HT1080 (cell line): ENCODE results near the gene SPDEF. TPM values are rescaled to one million over a fixed set of nuclear protein-coding genes. Genes with fewer than 3 reads are reported as not detected.
A peak's percentile ranks its signal among the peaks of the same experiment; 100 is the strongest.

Experiments used
- DNase-seq: peaks from one replicate; pipeline ENCODE4 v3.0.0-alpha.2; 2015; ENCODE audit warnings: low read depth
- total RNA-seq: library from RNA; depleted of rRNA; stranded (reverse); fragments of >200 nt; shearing (Covaris generic); gene quantifications from 2 replicates; pipeline ENCODE4 v1.2.3, GENCODE V29; 2014

Gene SPDEF
- total RNA-seq, 1 experiment from 2014 or later: 0.16 TPM

- DNase-seq: no peak
These were observed 27.9 kb upstream of the SPDEF start for GRCh38 chr6:34583861-34584604.

- DNase-seq: no peak
These were observed 27.3 kb upstream of the SPDEF start for GRCh38 chr6:34583461-34583860.

DNA sequence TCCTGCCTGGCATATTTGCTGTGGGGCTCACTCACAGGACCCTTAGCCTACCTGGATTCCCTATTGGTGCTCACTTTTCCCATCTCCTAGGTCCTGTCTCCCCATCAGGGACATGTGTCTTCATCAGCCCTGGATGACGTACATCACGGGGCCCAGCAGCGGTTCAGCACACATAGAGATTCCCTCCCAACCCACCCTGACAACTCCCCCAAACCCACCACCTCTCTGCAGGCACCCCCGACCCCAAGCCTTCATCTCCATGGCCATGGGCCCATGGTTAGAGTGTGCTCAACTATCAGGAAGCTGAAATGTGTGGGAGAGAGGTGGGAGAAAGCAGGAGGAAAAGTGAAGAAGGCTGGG lies 25.4 kb upstream of the SPDEF start:
- no peak for DNase-seq

- no peak for DNase-seq
These were observed 24.8 kb upstream of the SPDEF start for GRCh38 chr6:34580707-34581560.

DNA sequence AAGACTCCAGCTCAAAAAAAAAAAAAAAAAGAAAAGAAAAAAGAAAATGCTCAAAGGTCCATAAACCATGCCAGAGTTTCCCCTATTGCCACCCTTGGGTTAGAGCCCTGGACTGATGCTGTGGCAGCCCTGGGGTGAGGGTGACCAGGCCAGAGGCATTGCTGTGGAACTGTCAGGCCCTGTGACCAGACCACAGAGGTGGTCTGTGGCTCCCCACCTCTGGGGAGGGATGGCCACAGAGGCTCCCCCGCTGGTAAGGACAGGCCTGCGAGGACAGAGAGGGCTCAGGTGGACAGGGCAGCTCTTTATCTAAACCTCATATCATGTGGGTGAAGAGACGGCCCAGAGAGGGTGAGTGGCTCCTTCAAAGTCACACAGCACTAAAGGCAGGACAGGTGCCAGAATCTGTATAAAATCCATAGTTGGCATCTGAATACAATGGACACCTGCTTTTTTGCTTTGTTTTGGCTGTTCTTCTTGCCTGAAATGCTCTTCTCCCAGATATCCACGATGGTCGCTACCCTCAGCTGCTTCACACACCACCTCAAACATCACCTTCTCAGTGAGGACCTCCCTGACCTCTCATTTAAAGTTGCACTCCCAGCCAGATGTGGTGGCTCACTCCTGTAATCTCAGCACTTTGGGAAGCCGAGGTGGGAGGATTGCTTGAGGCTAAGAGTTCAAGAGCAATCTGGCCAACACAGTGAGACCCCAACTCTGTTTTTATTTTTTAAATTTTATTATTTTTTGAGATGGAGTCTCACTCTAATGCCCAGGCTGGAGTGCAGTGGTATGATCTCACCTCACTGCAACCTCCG lies 22.5 kb upstream of the SPDEF start:
- DNase-seq: no peak

DNA sequence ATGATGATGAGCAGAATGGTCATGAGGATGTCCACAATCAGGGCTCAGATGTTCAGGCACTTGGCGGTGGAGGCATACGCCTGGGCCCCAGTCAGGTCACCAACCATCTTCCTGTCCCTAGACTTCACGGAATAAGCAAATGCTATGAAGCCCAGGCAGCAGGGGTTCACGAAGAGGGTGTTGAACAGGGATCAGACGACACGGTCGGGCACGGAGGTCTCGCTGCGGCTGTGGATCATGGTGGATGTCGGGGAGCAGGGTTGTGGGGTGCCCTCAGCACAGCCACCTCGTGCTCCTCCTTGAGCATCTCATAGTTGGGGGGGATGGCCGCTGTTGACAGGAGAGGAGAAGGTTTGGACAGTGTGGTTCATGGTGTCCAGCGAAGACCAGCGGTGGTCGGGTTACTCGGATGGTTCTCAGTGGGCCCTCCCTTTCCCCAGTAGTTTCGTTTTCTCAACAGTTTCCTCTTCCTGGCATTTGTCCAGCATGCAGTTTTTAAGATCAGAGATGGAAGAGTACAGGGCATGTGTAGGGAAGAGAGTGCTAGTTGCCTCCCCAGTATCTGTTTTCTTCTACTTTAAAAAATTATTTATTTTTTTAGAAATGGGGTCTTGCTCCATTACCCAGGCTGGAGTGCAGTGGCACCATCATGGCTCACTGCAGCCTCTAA lies 20.3 kb upstream of the SPDEF start:
- no peak for DNase-seq

DNA sequence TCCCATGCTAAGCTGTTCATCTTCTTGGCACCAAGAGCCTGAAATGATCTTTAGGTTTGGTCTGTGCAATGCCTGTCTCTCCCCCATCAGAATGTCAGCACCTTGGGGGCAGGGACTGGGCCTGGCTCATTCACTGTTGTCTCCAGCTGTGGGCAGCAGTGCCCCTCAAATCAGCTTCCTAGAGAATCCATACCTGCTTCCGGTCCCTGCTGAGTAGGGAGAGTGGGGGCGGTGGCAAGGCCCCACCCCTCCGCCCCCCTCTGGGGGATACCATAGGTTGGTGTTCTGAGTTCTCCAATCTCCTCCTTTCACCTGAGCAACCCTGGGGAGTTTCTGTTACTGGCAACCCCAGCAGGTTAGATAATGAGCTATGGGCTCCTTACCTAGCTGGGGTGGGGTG lies 19.2 kb upstream of the SPDEF start:
- DNase-seq: no peak

GRCh38 chr6:34574647-34575293 lies 18.6 kb upstream of the SPDEF start:
- no peak for DNase-seq

GRCh38 chr6:34573567-34574183 lies 17.5 kb upstream of the SPDEF start:
- no peak for DNase-seq

DNA sequence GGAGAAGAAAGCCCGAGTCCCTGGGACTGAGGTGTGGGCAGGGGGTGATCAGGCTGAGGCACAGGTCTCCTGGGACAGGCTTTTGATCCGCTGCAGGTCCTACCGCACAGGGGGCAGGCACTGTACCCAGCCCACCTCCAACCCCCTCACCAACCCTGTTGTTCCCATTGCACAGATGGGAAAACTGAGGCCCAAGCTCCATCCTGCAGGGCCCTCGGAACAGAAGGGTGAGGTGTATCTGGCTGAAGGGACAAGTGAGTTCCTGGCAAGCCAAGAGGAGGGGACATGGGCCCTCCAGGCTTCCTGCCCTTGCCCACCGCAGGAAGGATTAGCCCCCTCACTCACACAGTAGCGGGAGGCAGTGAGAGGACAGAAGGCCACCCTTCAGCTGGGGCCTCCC lies 16.5 kb upstream of the SPDEF start:
- DNase-seq: no peak

GRCh38 chr6:34572021-34572420 lies 15.9 kb upstream of the SPDEF start:
- DNase-seq: no peak

DNA sequence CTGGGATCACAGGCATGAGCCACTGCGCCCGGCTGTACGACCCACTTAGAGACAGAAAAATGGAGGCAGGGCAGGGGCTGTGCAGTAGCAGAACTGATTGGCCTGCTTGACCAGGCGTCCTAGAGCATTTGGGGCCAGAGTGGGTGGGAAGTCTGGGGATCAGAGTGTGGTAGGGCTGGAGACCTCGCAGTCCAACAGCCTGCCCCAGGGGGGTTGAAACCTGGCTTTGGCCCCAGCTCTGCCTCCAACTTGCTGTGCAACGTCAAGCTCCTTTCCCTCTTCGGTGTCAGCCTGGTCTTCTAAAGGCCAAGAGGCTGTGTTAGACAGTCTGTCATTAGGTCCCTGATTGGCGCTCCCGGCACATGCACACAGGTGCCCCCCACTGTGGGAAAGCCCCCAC lies 15.3 kb upstream of the SPDEF start:
- no peak for DNase-seq

DNA sequence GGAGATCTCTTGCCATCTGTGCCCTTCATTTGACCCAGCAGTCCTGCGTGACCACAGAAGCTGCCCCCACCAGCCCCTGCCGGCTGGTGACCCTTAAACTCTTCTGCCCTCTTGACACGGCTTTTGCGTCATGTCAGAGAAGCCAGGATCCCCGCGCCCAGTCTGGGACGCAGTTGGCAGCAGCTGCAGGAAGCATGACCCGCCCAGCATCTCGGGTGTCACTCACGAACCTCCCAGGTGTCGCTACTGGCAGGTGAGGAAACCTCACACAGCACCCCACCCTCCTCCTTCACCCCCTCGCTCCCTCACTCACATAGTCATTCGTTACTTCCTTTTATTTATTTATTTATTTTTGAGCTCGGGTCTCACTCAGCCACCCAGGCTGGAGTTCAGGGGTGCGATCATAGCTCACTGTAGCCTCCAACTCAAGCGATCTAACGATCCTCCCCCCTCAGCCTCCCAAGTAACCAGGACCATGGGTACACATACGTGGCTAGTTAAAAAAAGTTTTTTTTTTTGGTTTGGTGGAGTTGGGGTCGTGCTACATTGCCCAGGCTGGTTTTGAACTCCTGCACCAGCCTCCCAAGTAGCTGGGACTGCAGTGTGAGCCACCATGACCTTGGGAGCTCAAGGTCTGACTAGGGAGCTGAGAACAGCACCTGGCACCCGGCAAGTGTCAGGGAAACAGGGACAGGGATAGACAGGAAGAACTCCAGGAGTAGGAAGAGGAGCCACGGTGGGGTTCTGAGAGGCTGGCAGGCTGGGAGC lies 14.1 kb upstream of the SPDEF start:
- DNase-seq: no peak

DNA sequence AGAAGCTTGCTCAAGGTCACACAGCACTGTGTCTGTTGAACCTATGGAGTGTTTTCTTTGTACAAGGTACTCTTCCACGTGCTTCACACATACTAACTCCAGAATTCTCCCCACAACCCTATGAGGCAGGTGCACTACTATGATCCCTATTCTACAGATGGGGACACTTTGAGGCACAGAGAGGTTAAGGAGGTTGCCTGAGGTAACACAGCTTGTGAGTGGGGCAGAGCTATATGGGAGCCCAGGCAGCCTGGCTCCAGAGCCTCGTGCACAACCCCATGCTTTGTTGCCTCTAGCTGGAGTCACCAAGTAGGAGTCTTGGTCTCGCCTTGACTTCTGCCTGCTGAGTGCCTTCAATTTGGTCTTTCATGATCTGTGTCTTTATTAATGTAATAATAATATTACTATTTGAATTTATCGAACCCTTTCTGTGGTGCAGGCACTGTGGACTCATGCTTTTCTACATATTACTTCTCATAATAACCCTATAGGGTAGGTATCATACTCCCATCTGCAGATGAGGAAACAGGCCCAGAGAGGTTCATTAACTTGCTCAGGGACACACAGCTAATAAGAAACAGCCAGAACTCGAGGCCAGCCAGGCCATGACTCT lies 13.3 kb upstream of the SPDEF start:
- no peak for DNase-seq

GRCh38 chr6:34568341-34569201 lies 12.4 kb upstream of the SPDEF start:
- peak; percentile 72 for DNase-seq

GRCh38 chr6:34566830-34567546 lies 10.9 kb upstream of the SPDEF start:
- no peak for DNase-seq

GRCh38 chr6:34565722-34566137 lies 9.6 kb upstream of the SPDEF start:
- no peak for DNase-seq

DNA sequence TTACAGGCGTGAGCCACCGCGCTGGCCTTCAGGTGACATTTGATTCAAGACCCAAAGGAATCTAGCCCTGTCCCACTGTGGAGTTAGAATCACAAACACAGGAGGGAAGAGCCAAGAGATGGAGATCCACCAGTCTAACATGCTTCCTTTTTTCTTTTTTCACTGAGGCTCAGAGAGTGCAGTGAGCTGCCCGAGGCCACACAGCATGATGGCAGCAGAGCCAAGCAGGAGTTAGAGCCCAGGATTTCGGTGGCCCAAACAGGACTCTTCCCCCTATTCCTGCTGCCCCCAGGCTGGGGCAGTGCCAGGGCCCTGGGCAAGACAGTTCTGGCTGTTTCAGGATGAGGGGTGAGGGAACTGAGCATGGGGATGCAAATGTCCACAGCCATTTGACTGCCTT lies 8.1 kb upstream of the SPDEF start:
- no peak for DNase-seq
